Superior temporal gyrus (tissue), 1 donor: ENCODE measurements around the gene RBBP5.
A peak's percentile ranks its signal among the peaks of the same experiment; 100 is the strongest.

Source experiments
- DNase-seq: peaks from one replicate; pipeline ENCODE4 v3.0.0-alpha.2; 2016; ENCODE audit errors: extremely low spot score

The RBBP5 gene

DNA sequence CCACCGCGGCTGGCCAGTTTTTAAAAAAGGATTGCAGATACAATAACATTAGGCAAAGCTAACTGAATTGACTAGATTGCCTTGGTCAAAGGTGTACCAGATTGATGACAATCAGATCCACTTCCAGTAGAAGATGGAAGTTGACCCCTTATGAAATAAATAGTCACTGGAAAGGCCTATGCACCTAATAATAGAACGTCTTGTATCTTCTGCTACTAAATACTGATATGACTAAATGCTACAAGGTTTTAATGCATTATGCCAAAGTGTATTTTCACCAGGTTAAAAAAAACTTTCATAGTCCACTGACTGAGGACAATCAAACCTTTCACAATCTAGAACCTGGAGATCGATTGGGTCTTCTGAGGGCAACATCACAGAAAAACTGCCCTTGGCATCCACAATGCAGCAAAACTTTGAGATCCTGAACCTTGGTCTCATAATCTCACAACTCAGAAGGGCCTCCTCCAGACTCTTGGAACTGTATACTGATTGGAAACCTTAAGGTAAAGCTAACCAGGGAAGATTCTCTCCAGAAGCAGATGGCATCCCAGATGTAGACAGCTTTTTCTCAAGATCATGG is 7.8 kb upstream of the RBBP5 start:
- no peak for DNase-seq

GRCh38 chr1:205128050-205128449 is 6.3 kb upstream of the RBBP5 start:
- no peak for DNase-seq

DNA sequence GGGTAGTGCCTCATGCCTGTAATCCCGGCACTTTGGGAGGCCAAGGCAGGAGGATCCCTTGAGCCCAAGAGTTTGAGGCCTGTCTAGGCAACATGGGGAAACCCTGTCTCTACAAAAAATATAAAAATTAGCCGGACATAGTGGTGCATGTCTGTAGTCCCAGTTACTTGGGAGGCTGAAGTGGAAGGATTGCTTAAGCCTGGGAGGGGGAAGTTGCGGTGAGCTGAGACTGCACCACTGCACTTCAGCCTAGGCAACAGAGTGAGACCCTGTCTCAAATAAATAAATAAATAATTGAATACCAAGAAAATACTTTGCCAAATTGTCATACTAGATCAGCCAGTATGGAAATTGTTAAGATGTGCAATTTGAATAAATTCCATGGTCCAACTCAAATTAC is 5.9 kb upstream of the RBBP5 start:
- DNase-seq, result no peak

- DNase-seq, result no peak
These were observed 2.9 kb upstream of the RBBP5 start for GRCh38 chr1:205124726-205125125.

- no peak for DNase-seq
These were observed 708 bp upstream of the RBBP5 start for GRCh38 chr1:205122489-205122882.

- no peak for DNase-seq
These were observed 3.0 kb downstream of the RBBP5 start for GRCh38 chr1:205118752-205119151.

DNA sequence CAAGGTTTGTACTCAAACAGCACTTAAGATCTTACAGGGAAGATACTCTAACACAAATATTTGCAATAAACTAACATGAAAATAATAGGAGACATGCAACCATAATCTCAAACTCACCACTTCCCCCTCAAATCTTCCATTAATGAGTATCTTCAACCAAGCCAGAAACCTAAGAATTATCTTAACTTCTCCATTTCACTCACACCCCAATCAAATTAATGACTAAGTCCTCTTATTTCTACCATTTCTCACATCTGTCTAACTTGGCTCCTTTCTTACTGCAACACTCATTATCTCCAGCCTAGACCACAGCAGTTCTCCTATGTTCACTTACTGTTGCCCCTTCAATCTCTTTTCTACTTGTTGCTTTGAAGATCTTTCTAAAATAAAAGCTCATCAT is 10.4 kb downstream of the RBBP5 start:
- DNase-seq, result no peak

GRCh38 chr1:205109711-205110110 is 12.1 kb downstream of the RBBP5 start:
- DNase-seq, result peak; percentile 23

GRCh38 chr1:205109269-205109668 is 12.5 kb downstream of the RBBP5 start:
- peak; percentile 64 for DNase-seq

DNA sequence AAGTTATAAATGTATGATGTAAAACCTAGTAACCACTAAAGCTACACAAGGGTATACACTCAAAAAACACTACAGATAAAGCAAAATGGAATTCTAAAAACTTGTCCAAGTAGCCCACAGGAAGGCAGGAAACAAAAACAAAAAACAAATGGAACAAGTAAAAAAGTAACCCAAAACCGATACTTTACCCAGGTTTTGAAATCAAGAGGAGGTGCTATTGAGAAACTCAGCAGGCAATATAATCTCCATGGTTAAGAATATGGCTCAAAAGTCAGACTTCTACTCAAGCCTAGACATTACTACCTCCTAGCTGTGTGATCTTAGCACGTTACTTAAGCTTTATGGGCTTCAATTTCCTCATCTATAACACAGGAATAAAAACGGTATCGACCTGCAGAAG is 13.3 kb downstream of the RBBP5 start:
- DNase-seq, result no peak

GRCh38 chr1:205107327-205107726 is 14.5 kb downstream of the RBBP5 start:
- no peak for DNase-seq

- DNase-seq, result no peak
These were observed 19.4 kb downstream of the RBBP5 start for GRCh38 chr1:205102404-205102803.

- DNase-seq, result no peak
These were observed 23.5 kb downstream of the RBBP5 start for GRCh38 chr1:205098242-205098641.

- DNase-seq, result no peak
These were observed 26.4 kb downstream of the RBBP5 start for GRCh38 chr1:205095422-205095821.

GRCh38 chr1:205091043-205091740 is 30.6 kb downstream of the RBBP5 start:
- no peak for DNase-seq

GRCh38 chr1:205088341-205088740 is 33.4 kb downstream of the RBBP5 start:
- no peak for DNase-seq

GRCh38 chr1:205084360-205084759 is 37.4 kb downstream of the RBBP5 start, which contains the start of gene TMEM81:
Gene TMEM81, minus strand, starts transcription at chr1:205084460. Its CDS starts 140 bp downstream, at chr1:205084320.
- no peak for DNase-seq

DNA sequence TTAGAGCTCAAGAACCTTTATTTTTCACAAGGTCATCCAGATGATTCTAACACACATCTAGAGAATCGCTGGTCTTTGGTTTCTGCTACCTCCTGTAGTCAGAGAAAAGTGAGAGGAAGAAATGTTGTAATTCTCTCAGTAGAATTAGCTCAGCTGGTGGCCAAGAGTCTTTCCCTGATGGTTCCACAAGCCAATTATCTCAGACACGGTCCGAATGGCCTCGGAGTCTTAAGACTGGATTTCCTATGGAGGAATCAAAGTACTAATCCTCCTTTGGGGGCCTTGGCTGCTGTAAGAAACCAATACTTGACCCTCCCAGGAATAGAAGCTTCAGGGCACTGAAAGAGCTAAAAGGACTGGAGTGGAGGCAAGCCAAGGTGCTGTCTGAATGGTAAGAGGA is 39.3 kb downstream of the RBBP5 start:
- no peak for DNase-seq

DNA sequence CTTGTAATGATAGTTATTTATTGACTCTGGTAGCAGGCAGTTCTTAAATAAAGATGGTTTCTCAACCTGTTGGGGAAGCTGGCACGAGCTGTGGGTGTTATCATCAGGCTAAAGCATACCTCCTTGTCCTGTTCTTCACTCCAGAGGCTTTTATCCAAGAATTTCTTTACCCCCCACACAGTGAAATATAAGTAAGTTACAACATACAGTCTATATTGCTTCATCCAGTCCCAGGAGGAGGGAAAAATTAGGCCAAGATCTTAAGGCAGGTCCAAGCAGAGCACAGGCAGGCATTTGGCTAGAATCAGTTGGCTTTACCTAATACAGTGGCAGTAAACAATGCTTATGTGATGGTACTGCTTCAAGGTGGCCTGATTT is 43.9 kb downstream of the RBBP5 start:
- no peak for DNase-seq

GRCh38 chr1:205077158-205077933 is 44.4 kb downstream of the RBBP5 start:
- no peak for DNase-seq

GRCh38 chr1:205076245-205076761 is 45.5 kb downstream of the RBBP5 start:
- no peak for DNase-seq

DNA sequence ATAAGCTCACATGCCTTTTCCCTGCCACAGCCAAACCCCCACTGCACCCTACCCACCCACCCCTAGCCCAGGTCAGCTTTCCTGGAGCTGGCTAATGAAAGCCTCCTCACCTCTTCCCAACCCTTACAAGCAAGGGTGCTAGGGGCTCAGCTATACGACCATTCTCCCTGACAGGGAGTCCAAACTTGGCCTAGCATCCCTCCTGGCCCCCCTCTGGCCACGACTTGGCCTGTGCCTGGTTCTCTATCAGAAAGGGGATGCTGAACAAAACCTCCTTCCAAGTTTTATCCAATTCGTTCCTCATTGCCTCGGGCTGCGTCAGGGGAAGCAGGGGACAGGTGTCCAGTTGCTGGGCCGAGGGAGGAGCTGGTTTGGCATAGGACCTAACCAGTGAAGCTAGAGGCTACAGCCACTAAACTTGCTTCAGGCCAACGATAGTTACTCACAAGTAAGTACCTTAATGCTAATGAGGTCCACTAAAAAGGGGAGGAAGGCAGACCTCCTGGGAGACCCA is 46.1 kb downstream of the RBBP5 start:
- no peak for DNase-seq

GRCh38 chr1:205074513-205074912 is 47.3 kb downstream of the RBBP5 start:
- DNase-seq, result no peak
